ENCODE data around the gene NAV1. TPM values are rescaled to one million over a fixed set of nuclear protein-coding genes. Genes with fewer than 3 reads are reported as not detected.

The NAV1 gene
- total and polyA plus RNA-seq, 2 of the 8 experiments (the other 6 are each of a cell fraction or from before 2014, with no cell fraction given): 9.9 to 42.7 TPM

GRCh38 chr1:201573923-201574322, 35.0 kb downstream of the NAV1 start:
- no peak overlapping the region for H3K56ac ChIP-seq (replicated peaks; ENCODE audit: insufficient read length, low read depth, low read length)
- H3K23me2 ChIP-seq (ENCODE audit: low read depth, low read length): no peaks in the 10 kb centered on the region
- H4K20me1 ChIP-seq (replicated peaks in 1 of 2; ENCODE audit: control insufficient read depth in 1 of 2, insufficient read depth in 2 of 2, low read length in 2 of 2): no peaks in the 10 kb centered on the region
- H2BK20ac ChIP-seq (ENCODE audit: low read length): no peak overlapping the region
- DNase-seq (ENCODE audit: low read depth in 1 of 2, low spot score in 2 of 2) (no peak), FAIRE-seq (no peak)
- no peak overlapping the region for H2BK15ac ChIP-seq (ENCODE audit: low read length)
- no peak overlapping the region for H3K14ac ChIP-seq (ENCODE audit: insufficient read length)
- H3K4me3 ChIP-seq (ENCODE audit: extremely low read depth in 1 of 4, insufficient read depth in 2 of 4, low read depth in 3 of 4, low read length in 4 of 4): no peak overlapping the region
- H3K27me3 ChIP-seq (replicated peaks in 1 of 4; ENCODE audit: control insufficient read depth in 3 of 4, extremely low read depth in 1 of 4, insufficient read depth in 3 of 4, low read length in 3 of 4): no peaks in the 10 kb centered on the region
- no peak overlapping the region for H2BK12ac ChIP-seq (ENCODE audit: low read depth, low read length)
- no peak overlapping the region for H2AK5ac ChIP-seq (ENCODE audit: low read depth, low read length)
- H3K4me2 ChIP-seq (ENCODE audit: insufficient read depth in 1 of 2, low read depth in 2 of 2, low read length in 2 of 2): no peak overlapping the region
- H4K8ac ChIP-seq (ENCODE audit: extremely low read depth, insufficient read depth, low read length): no peak overlapping the region
- no peaks in the 10 kb centered on the region for H3K9me3 ChIP-seq (ENCODE audit: insufficient read depth in 2 of 2, low read depth in 1 of 2, low read length in 1 of 2)
- H3K36me3 ChIP-seq (ENCODE audit: control insufficient read depth in 2 of 4, insufficient read depth in 4 of 4, low read length in 3 of 4): no peaks in the 10 kb centered on the region
- TF ChIP-seq EGR1 (IDR thresholded peaks at IDR 0.05; ENCODE audit: borderline replicate concordance, low read depth, low read length) (no peak), ATF2 (IDR thresholded peaks at IDR 0.05; ENCODE audit: low read length) (no peak), BRCA1 (IDR thresholded peaks at IDR 0.05; ENCODE audit: low read depth, low read length) (no peak)
- 86% methylated on average over 6 of the region's 6 CpGs; no CpG with 5 or more reads in 1 of the 2 experiments for WGBS, 2 experiments (ENCODE audit: extremely low coverage in 1 of 2, insufficient coverage in 1 of 2, insufficient read length in 1 of 2, insufficient replicate concordance in 2 of 2, low coverage in 1 of 2, low lambda C conversion rate in 2 of 2, missing lambda C conversion rate in 1 of 2)
- H3K18ac ChIP-seq (ENCODE audit: extremely low read depth, low read length): no peak overlapping the region
- POLR2A ChIA-PET (ENCODE audit: partially characterized antibody): interaction anchor here (1.0 kb wide), 1 partner anchor 93 kb away, joined by 3 read pairs; no protein-coding TSS in a partner anchor
- no peak overlapping the region for H4K5ac ChIP-seq (ENCODE audit: insufficient read length, low read depth, low read length)
- H2BK5ac ChIP-seq (ENCODE audit: low read depth, low read length): no peak overlapping the region
- H2BK120ac ChIP-seq (replicated peaks; ENCODE audit: low read depth, low read length): no peak overlapping the region
- H3K9ac ChIP-seq (replicated peaks in 1 of 4; ENCODE audit: extremely low read depth in 1 of 4, low read depth in 3 of 4, low read length in 3 of 4): no peak overlapping the region
- CTCF ChIA-PET (ENCODE audit: partially characterized antibody): interaction anchor here (0.7 to 22.6 kb wide), 9 partner anchors 8 to 221 kb away, joined by 3 to 499 read pairs (median 6); no protein-coding TSS in a partner anchor
- H3K23ac ChIP-seq (ENCODE audit: insufficient read length): no peak overlapping the region
- H3K4me1 ChIP-seq (replicated peaks in 1 of 4; ENCODE audit: control insufficient read depth in 3 of 4, insufficient read depth in 4 of 4, low read length in 3 of 4): no peaks in the 10 kb centered on the region; a peak in 1 of 7 replicates
- H3K27ac ChIP-seq (ENCODE audit: low read depth, low read length): no peak overlapping the region
- no peaks in the 10 kb centered on the region for H3K79me1 ChIP-seq (ENCODE audit: low read depth, low read length)
- H2AFZ ChIP-seq (ENCODE audit: low read length): no peak overlapping the region
- H3K79me2 ChIP-seq (ENCODE audit: control insufficient read depth in 1 of 2, insufficient read depth in 2 of 2, low read length in 2 of 2): no peaks in the 10 kb centered on the region
- no peak overlapping the region for H4K91ac ChIP-seq (replicated peaks; ENCODE audit: insufficient read length, low read length)
- no peak overlapping the region for H3K4ac ChIP-seq (replicated peaks; ENCODE audit: insufficient read length, low read depth, low read length)

Measured in H1 (cell line).